GM19455 (cell line): ENCODE data around the gene EXPH5.

ENCODE experiments used
- ATAC-seq: cut with Tn5 transposase; IDR thresholded peaks from one replicate; pipeline ENCODE4 v1.9.1; 2021; ENCODE audit not compliant: unreplicated experiment

Gene EXPH5

DNA sequence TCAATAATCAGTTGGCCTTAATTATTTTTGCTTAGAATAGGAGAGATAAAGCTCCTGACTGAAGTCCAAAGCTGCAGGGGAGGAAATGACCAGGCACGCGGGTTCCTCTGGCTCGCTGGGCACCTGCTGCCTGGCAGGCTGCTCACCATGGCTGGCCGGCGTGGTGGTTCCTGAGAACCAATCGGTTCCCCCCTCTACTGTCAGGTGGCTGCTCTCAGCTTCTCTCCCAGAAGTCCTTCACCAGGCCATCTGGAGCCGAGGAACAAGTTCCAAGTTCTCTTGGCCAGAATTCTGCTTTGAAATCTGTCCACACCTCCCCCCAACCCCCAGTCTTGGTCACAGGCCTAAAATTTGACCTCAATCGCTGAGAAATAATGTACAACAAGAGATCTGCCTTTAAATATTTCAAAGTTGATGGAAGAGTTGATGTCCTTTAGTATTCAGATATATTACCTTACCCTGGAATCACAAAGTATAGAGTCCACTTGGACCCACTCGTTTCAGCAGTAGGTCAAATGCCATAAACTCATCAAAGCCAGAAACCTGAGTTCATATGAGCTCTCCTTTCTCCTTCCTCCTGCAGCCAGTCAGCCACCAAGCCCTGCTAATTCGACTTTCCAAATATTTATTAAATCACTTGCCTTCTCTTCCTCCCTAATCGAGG, 25.2 kb downstream of the EXPH5 start:
- ATAC-seq = no peak

DNA sequence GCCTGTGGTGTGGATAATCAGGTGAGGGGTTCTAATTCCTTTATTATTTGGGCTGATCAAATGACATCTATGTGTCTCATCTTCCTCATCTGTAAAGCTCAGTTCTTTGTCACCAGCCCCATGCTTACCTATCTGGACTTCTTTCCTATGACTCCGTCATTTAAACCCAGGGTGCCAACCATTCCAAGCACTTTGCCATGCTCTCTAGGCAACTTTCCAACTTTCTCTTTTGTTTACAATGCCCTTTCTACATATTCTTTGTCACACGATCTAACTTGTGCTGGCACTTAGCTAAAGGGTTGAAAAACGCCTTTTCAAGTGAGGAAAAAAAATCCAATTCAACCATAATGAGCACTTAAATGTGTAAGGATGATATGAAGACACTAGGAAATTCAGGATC, 27.9 kb downstream of the EXPH5 start:
- no peak for ATAC-seq

GRCh38 chr11:108562746-108563581, 30.6 kb downstream of the EXPH5 start:
- ATAC-seq = no peak

DNA sequence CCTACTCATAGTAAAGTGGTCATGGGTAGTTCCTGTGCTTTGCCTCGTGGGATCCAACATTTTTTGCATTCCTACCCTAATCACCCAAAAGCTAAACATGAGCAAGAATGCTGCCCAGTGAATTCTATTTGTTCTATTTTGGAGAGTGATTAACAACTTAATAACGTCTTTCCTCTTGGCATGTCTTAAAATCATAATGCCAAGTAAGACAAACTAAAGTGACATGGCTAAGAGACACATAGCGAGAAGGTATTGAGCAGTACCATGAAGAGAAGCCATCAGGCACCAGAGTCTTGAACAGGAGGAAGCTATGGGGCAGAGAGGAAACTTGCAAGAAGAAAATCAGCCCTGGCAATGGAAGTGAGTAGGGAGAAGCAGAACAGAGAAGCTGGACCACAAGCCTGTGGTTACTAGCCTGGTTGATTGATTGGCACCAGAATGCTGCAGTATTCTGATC, 32.0 kb downstream of the EXPH5 start:
- ATAC-seq = no peak

DNA sequence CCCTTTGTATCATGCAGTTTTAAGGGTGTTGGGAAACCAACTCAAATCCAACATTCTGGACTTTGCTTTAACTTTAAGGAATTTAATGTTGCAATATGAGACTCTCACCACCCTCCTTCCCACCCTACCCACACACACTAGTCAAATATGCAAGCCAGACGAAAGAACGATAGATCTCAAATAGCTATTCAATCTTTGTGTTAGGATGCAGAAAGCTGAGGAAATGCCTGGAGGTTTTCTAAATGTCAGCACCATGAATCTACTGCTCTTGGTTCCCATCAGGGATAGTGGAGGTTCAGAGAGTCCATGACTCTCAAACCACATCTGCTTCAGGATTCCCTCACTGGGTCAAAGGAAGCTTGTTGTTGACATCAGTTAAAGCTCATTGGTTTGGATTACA, 33.7 kb downstream of the EXPH5 start:
- no peak for ATAC-seq

DNA sequence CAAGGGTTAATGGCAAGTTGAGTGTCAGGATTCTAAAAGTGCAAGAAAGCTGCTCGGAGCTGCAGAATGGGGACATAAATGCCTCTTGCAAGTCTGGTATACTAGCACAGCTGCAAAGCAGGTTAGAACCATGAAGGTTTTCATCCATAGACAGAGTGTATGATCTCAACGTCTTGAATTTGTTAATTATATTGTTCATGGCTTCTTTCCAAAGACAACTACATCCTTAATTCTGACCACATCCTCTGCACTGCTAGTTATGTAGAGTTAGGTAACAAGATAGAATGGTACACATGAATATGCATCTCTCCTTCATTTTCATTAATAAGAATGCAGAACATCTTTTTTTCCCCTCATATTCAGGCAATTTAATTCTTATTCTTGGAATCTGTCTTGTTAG, 34.2 kb downstream of the EXPH5 start:
- no peak for ATAC-seq

DNA sequence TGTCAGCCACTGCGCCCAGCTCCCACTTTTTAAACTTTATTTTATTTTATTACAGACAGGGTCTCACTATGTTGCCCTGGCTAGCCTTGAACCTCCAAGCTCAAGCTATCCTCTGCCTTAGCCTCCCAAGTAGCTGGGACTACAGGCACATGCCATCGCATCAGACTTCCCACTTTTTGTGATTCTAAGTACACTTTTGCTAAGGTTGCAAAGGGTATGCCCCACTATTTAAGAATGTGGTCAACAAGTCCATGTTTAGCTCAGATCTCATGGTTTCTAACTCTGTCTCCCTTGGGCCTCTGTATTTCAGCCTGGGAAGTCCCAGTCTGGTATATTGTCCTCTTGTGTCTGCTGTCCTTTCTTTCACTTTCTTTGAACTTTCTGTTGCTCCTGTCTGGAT, 35.3 kb downstream of the EXPH5 start:
- ATAC-seq = no peak

GRCh38 chr11:108556019-108556418, 37.5 kb downstream of the EXPH5 start:
- ATAC-seq = no peak

- no peak for ATAC-seq
Measured at GRCh38 chr11:108551651-108552462, 41.7 kb downstream of the EXPH5 start.

- no peak for ATAC-seq
Measured at GRCh38 chr11:108549319-108549885, 44.2 kb downstream of the EXPH5 start.

GRCh38 chr11:108545909-108546501, 47.6 kb downstream of the EXPH5 start:
- ATAC-seq = no peak

- ATAC-seq = no peak
Measured at GRCh38 chr11:108543316-108543964, 50.1 kb downstream of the EXPH5 start.

GRCh38 chr11:108541531-108541930, 52.0 kb downstream of the EXPH5 start:
- ATAC-seq = no peak

GRCh38 chr11:108538502-108538901, 55.1 kb downstream of the EXPH5 start:
- no peak for ATAC-seq

GRCh38 chr11:108538022-108538424, 55.5 kb downstream of the EXPH5 start:
- ATAC-seq = no peak

- no peak for ATAC-seq
Measured at GRCh38 chr11:108536783-108537182, 56.8 kb downstream of the EXPH5 start.

GRCh38 chr11:108535384-108535955, 58.1 kb downstream of the EXPH5 start:
- ATAC-seq = no peak

- ATAC-seq = no peak
Measured at GRCh38 chr11:108534274-108534882, 59.2 kb downstream of the EXPH5 start.

DNA sequence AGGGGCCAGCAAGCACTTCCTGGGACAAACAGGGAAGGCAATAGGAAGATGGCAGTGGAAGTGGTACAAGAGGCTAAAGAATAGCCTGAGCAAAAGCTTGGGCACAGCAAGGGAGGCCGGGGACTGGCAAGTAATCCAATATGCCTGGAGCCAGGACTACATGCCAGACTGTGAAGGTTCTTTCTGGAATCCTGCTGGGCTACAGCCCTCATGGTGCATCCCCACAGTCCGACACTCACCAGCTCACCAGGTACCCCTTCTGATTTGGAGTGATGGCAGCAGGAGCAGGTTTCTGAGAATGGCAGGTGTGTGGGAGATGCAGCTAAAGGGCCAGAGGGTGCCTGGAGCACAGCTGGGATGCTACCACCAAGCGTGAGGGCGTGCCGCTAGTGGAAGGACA, 63.1 kb downstream of the EXPH5 start:
- no peak for ATAC-seq

DNA sequence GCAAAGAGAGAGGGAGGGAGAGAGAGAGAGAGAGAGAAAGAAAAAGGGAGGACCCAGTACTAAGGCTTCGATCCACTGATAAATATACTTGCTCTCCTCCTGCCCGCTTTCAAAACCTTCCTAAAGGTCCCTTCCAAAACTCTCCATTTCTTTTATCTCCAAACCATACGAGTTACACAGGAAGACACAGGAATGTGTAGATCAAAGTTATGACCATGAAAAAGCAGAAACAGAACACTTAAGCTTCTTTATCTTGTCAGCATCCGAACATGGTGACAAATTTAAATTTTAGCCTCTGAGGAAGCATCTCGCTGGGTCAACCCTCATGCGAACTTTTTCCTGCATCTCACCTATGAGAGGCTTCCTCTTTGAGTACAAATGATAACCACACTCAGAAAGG, 66.2 kb downstream of the EXPH5 start:
- no peak for ATAC-seq
